HCT116 (cell line): ENCODE results near the gene FZR1. TPM values are rescaled to one million over a fixed set of nuclear protein-coding genes. Genes with fewer than 3 reads are reported as not detected.

Experiments used
- ATAC-seq: fragments of 200-7000 bp; cut with Tn5 transposase; 2 replicates; pipeline ENCODE4 v1.9.1; 2020; ENCODE audit warnings: mild to moderate bottlenecking, moderate library complexity
- BruUV-seq: library from RNA; stranded (reverse); fragments of 400-500 nt; replicated peaks from 2 replicates; lab custom pipeline; 2021; lab: Mats Ljungman, UMichigan
- CTCF ChIA-PET: fragments of 300-600 bp; sonication (Branson Sonifier 250); formaldehyde crosslinking; loops from one replicate; lab custom pipeline; 2021; ENCODE audit warnings: antibody characterized with exemption; lab: Charles Lee
- POLR2A ChIA-PET: fragments of 300-600, 350-600 bp; sonication (Branson Sonifier 250); formaldehyde crosslinking; loops from one replicate; lab custom pipeline; 2021; ENCODE audit warnings: antibody characterized with exemption; lab: Charles Lee
- RAD21 ChIA-PET, 2 experiments: fragments of 300-600 bp; sonication (Branson Sonifier 250); formaldehyde crosslinking; loops; one replicate each; lab custom pipeline; 2023; ENCODE audit warnings: low total read pairs in 2 of 2; ENCODE audit not compliant: uncharacterized antibody in 2 of 2, unreplicated experiment in 2 of 2, low non-redundant PET in 1 of 2; lab: Charles Lee
- DNase-seq: peaks from one replicate; pipeline ENCODE4 v3.0.0-alpha.2; 2010; ENCODE audit warnings: low read depth, low spot score
- H2AFZ ChIP-seq: fragments of 200-600 bp; shearing (Covaris generic), sonication (generic); 2 replicates; pipeline ENCODE4 v1.6.1; 2017; ENCODE audit warnings: low read depth, mixed run types, mixed read lengths, antibody characterized with exemption, low read length; ENCODE audit not compliant: poor library complexity, severe bottlenecking
- H3K27ac ChIP-seq: 2 replicates; pipeline ENCODE4 v1.5.1; 2012; ENCODE audit warnings: low read depth, low read length
- H3K27me3 ChIP-seq: fragments of 200-600 bp; sonication (generic); 2 replicates; pipeline ENCODE4 v1.6.1; 2016; ENCODE audit warnings: mixed run types, low read length, mixed read lengths; ENCODE audit not compliant: insufficient read depth
- H3K36me3 ChIP-seq, 2 experiments: fragments of 200-500 bp in 1 of 2; fragments of 200-600 bp in 1 of 2; sonication (Bioruptor generic) in 1 of 2; sonication (generic) in 1 of 2; 2 replicates each; pipeline versions ENCODE4 v1.5.1 to v1.6.1; 2014 to 2016; ENCODE audit warnings: low read length in 2 of 2, inconsistent platforms in 1 of 2, mixed read lengths in 1 of 2, mixed run types in 1 of 2; ENCODE audit not compliant: insufficient read depth in 2 of 2, control insufficient read depth in 1 of 2
- H3K4me1 ChIP-seq, 2 experiments: fragments of 200-600 bp in 1 of 2; sonication (generic) in 1 of 2; 2 replicates each; pipeline versions ENCODE4 v1.5.1 to v1.6.1; 2012 to 2017; ENCODE audit warnings: low read length in 2 of 2, inconsistent platforms in 1 of 2, mild to moderate bottlenecking in 1 of 2, mixed read lengths in 1 of 2, mixed run types in 1 of 2, moderate library complexity in 1 of 2; ENCODE audit not compliant: insufficient read depth in 2 of 2, control insufficient read depth in 1 of 2
- H3K4me2 ChIP-seq: fragments of 200-600 bp; sonication (generic); 2 replicates; pipeline ENCODE4 v1.6.1; 2017; ENCODE audit warnings: mixed run types, low read length, mixed read lengths
- H3K4me3 ChIP-seq, 2 experiments: fragments of 200-600 bp in 1 of 2; sonication (generic) in 1 of 2; replicated peaks in 1 of 2; 2 replicates each; pipeline ENCODE4 v1.5.1; 2011 to 2016; ENCODE audit warnings: low read length in 2 of 2, control low read depth in 1 of 2, low read depth in 1 of 2, mild to moderate bottlenecking in 1 of 2, mixed read lengths in 1 of 2, mixed run types in 1 of 2
- H3K79me2 ChIP-seq: fragments of 200-600 bp; sonication (generic); 2 replicates; pipeline ENCODE4 v1.6.1; 2017; ENCODE audit warnings: mild to moderate bottlenecking, mixed run types, low read length, moderate library complexity, mixed read lengths; ENCODE audit not compliant: insufficient read depth
- H3K9ac ChIP-seq: fragments of 200-600 bp; sonication (generic); 2 replicates; pipeline ENCODE4 v1.6.1; 2016; ENCODE audit warnings: low read length, mixed read lengths
- H3K9me2 ChIP-seq: fragments of 200-600 bp; sonication (generic), shearing (Covaris generic); 2 replicates; pipeline ENCODE4 v1.6.1; 2017; ENCODE audit warnings: mixed run types, mild to moderate bottlenecking, moderate library complexity; ENCODE audit not compliant: insufficient read depth
- H3K9me3 ChIP-seq, 2 experiments: fragments of 200-500 bp in 1 of 2; fragments of 200-600 bp in 1 of 2; sonication (Bioruptor generic) in 1 of 2; sonication (generic) in 1 of 2; 2 replicates each; pipeline ENCODE4 v1.6.1; 2014 to 2017; ENCODE audit warnings: low read length in 2 of 2, mixed read lengths in 2 of 2, inconsistent platforms in 1 of 2, low read depth in 1 of 2, mild to moderate bottlenecking in 1 of 2, mixed run types in 1 of 2, moderate library complexity in 1 of 2; ENCODE audit not compliant: control insufficient read depth in 1 of 2, insufficient read depth in 1 of 2
- H4K20me1 ChIP-seq: fragments of 200-600 bp; sonication (generic), shearing (Covaris generic); 2 replicates; pipeline ENCODE4 v1.6.1; 2017; ENCODE audit warnings: mixed run types, mild to moderate bottlenecking, moderate library complexity; ENCODE audit not compliant: insufficient read depth
- CBX3 ChIP-seq: IDR thresholded peaks from 2 replicates; pipeline ENCODE4 v1.6.1; 2012; ENCODE audit warnings: low read depth
- CEBPB ChIP-seq: IDR thresholded peaks from 2 replicates; pipeline ENCODE4 v1.6.1; 2012; ENCODE audit warnings: low read depth
- EGR1 ChIP-seq: IDR thresholded peaks from 2 replicates; pipeline ENCODE4 v1.6.1; 2012; ENCODE audit warnings: low read depth
- EZH2 ChIP-seq: fragments of 200-600 bp; sonication (generic); IDR thresholded peaks from 2 replicates; pipeline ENCODE4 v1.6.1; 2017; ENCODE audit warnings: antibody characterized with exemption, mixed run types
- JUND ChIP-seq: IDR thresholded peaks from 2 replicates; pipeline ENCODE4 v1.6.1; 2012
- POLR2A ChIP-seq: IDR thresholded peaks from 2 replicates; pipeline ENCODE4 v1.7.0; 2011; ENCODE audit warnings: borderline replicate concordance; ENCODE audit not compliant: insufficient read depth, insufficient read length; ENCODE audit errors: extremely low read depth
- POLR2AphosphoS5 ChIP-seq: IDR thresholded peaks from 2 replicates; pipeline ENCODE4 v1.6.1; 2011; ENCODE audit warnings: mild to moderate bottlenecking, low read depth, low read length, moderate library complexity
- RAD21 ChIP-seq: IDR thresholded peaks from 2 replicates; pipeline ENCODE4 v1.6.1; 2012; ENCODE audit warnings: low read depth, mild to moderate bottlenecking
- SIN3A ChIP-seq: IDR thresholded peaks from 2 replicates; pipeline ENCODE4 v1.6.1; 2012; ENCODE audit warnings: low read depth
- SRF ChIP-seq: IDR thresholded peaks from 2 replicates; pipeline ENCODE4 v1.6.1; 2012; ENCODE audit warnings: low read depth
- TCF7L2 ChIP-seq: IDR thresholded peaks from 2 replicates; pipeline ENCODE4 v1.7.0; 2011; ENCODE audit warnings: borderline replicate concordance, inconsistent platforms; ENCODE audit not compliant: insufficient read depth, insufficient read length; ENCODE audit errors: extremely low read depth
- ZFX ChIP-seq: fragments of 450-650 bp; IDR thresholded peaks from 2 replicates; pipeline ENCODE4 v1.6.1; 2017
- ZNF274 ChIP-seq: fragments of 200-500 bp; sonication (Bioruptor generic); IDR thresholded peaks from 2 replicates; pipeline ENCODE4 v1.6.1; 2014; ENCODE audit warnings: mild to moderate bottlenecking, low read depth, low read length, inconsistent platforms
- intact Hi-C: fragments of 100-400 bp; cut with micrococcal nuclease; formaldehyde crosslinking; loops from 2 replicates; pipeline ENCODE4 v1.10.0; 2022
- total RNA-seq: library from RNA; stranded (reverse); gene quantifications from one replicate; pipeline ENCODE4 v1.2.1, GENCODE V29; 2021; ENCODE audit not compliant: unreplicated experiment
- TF ChIP-seq, protein P1 (sequence below): IDR thresholded peaks from 2 replicates; pipeline ENCODE4 v1.6.1; 2011; ENCODE audit warnings: mild to moderate bottlenecking, low read length, moderate library complexity; ENCODE audit not compliant: insufficient replicate concordance; ENCODE audit errors: extremely low read depth
- TF ChIP-seq, protein P2 (sequence below): IDR thresholded peaks from 2 replicates; pipeline ENCODE4 v1.6.1; 2012

The FZR1 gene
- total RNA-seq, 1 experiment from 2014 or later, result 60.3 TPM

DNA sequence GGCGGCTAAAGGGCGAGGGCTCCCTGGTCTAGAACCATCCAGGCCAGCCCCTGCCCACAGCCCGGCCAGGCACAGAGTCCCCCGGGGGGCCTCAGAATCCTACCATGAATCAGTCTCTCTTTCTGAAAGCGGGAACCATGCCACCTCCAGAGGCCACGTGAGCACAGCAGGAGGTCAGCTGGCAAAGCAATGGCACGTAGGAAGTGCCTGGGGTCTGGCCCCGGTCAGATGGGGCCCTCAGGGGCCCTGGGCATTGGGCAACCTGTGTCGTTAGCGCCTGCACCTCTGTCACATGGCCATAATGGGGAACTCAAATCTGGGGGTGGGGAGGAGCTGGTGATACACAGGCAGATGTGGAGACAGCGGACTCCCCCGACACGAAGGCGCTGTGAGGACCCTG, 42.5 kb downstream of the FZR1 start:
- DNase-seq (no peak), ATAC-seq (no peak)
- ChIA-PET POLR2A (no interaction called here), RAD21 (interaction anchor here in 1 of 2 experiments (1.2 kb wide), 1 partner anchor 27 kb away, joined by 3 read pairs; no protein-coding TSS in a partner anchor), CTCF (no interaction called here)
- no peak overlapping the region for H3K9ac ChIP-seq
- no peaks in the 10 kb centered on the region for H3K9me3 ChIP-seq
- TF ChIP-seq, protein P1, sequence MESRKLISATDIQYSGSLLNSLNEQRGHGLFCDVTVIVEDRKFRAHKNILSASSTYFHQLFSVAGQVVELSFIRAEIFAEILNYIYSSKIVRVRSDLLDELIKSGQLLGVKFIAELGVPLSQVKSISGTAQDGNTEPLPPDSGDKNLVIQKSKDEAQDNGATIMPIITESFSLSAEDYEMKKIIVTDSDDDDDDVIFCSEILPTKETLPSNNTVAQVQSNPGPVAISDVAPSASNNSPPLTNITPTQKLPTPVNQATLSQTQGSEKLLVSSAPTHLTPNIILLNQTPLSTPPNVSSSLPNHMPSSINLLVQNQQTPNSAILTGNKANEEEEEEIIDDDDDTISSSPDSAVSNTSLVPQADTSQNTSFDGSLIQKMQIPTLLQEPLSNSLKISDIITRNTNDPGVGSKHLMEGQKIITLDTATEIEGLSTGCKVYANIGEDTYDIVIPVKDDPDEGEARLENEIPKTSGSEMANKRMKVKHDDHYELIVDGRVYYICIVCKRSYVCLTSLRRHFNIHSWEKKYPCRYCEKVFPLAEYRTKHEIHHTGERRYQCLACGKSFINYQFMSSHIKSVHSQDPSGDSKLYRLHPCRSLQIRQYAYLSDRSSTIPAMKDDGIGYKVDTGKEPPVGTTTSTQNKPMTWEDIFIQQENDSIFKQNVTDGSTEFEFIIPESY, result no peak
- no peak for TF ChIP-seq POLR2AphosphoS5
- no peak for TF ChIP-seq CBX3
- TF ChIP-seq SRF, result no peak
- peaks cover 5% of the 10 kb centered on the region; the same call in 1 of the 2 replicates for H4K20me1 ChIP-seq
- H3K4me1 ChIP-seq, result peaks cover 0 to 18% of the 10 kb centered on the region in 2 experiments; a peak in 2 of 4 replicates
- H3K36me3 ChIP-seq, result peaks cover 11 to 24% of the 10 kb centered on the region in 2 experiments
- H3K79me2 ChIP-seq, result peaks cover 46% of the 10 kb centered on the region
- H3K4me3 ChIP-seq, result no peak overlapping the region
- H3K27ac ChIP-seq, result no peak overlapping the region; the same call in 1 of the 2 replicates
- intact Hi-C loops, result loop anchor here (5.0 kb wide), 1 partner anchor 79 kb away; the partner anchor contains the start of gene CACTIN
- no peak overlapping the region for H2AFZ ChIP-seq
- H3K9me2 ChIP-seq, result no peaks in the 10 kb centered on the region
- no peak overlapping the region for H3K4me2 ChIP-seq
- H3K27me3 ChIP-seq, result no peaks in the 10 kb centered on the region
- BruUV-seq, result no TSS peak

DNA sequence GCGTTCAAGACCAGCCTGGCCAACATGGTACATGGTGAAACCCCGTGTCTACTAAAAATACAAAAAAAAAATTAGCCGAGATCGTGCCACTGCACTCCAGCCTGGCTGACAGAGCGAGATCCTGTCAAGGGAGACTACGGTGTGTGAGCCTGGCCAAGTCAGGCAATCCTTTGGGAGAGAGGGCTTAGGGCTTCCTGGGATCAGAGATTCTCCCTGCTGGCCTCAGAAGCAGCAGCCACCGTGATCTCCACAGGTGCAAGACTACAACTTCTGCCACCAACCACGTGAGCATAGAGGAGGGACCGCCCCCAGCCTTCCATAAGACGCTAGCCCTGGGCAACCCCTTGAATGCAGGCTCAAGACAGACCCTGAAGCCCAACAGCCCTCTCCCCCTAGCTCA, 43.7 kb downstream of the FZR1 start:
- ChIA-PET CTCF (no interaction called here), POLR2A (no interaction called here), RAD21 (no interaction called here)
- Histone ChIP-seq H3K79me2 (peaks cover 58% of the 10 kb centered on the region), H3K27ac (no peak overlapping the region), H3K9me3 (no peaks in the 10 kb centered on the region), H3K27me3 (no peaks in the 10 kb centered on the region), H3K4me1 (peaks cover 0 to 25% of the 10 kb centered on the region in 2 experiments; a peak in 2 of 4 replicates), H3K36me3 (peaks cover 7 to 22% of the 10 kb centered on the region in 2 experiments), H4K20me1 (peaks cover 5% of the 10 kb centered on the region; the same call in 1 of the 2 replicates), H3K9me2 (no peaks in the 10 kb centered on the region), H3K9ac (no peak overlapping the region), H3K4me2 (no peak overlapping the region), H3K4me3 (no peak overlapping the region), H2AFZ (no peak overlapping the region)
- ATAC-seq (no peak), DNase-seq (no peak)
- intact Hi-C loops, result loop anchor here (5.0 kb wide), 1 partner anchor 77 kb away; the partner anchor contains the start of gene CACTIN
- no TSS peak for BruUV-seq
- TF ChIP-seq JUND, result no peak
- TF ChIP-seq SRF, result no peak
- no peak for TF ChIP-seq CBX3
- TF ChIP-seq RAD21, result no peak
- TF ChIP-seq, protein P2, sequence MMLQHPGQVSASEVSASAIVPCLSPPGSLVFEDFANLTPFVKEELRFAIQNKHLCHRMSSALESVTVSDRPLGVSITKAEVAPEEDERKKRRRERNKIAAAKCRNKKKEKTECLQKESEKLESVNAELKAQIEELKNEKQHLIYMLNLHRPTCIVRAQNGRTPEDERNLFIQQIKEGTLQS, result no peak
- no peak for TF ChIP-seq POLR2A
- no peak for TF ChIP-seq TCF7L2
- TF ChIP-seq CEBPB, result no peak
- TF ChIP-seq ZNF274, result no peak
- no peak for TF ChIP-seq SIN3A
- no peak for TF ChIP-seq EZH2
- no peak for TF ChIP-seq ZFX
- TF ChIP-seq, protein P1, result no peak
- no peak for TF ChIP-seq EGR1
